GM12878 (cell line): ENCODE results near the gene EPAS1. TPM values are rescaled to one million over a fixed set of nuclear protein-coding genes. Genes with fewer than 3 reads are reported as not detected.

Experiments used
- ATAC-seq: fragments of 200-7000 bp; cut with Tn5 transposase; 3 replicates; pipeline ENCODE4 v1.9.1; 2020; ENCODE audit warnings: mild to moderate bottlenecking, moderate library complexity
- BruUV-seq: library from RNA; stranded (reverse); fragments of 400-500 nt; replicated peaks from 2 replicates; lab custom pipeline; 2021; lab: Mats Ljungman, UMichigan
- CTCF ChIA-PET: fragments of 300-600 bp; sonication (Branson Sonifier 250); formaldehyde crosslinking; extraction: SDS; loops from one replicate; lab custom pipeline; 2021; ENCODE audit warnings: inconsistent platforms; lab: Yijun Ruan, JAX
- POLR2A ChIA-PET: fragments of 350-600 bp; formaldehyde crosslinking; extraction: SDS; loops from one replicate; lab custom pipeline; 2021; ENCODE audit warnings: inconsistent platforms; lab: Charles Lee
- RAD21 ChIA-PET: fragments of 300-600 bp; sonication (Branson Sonifier 250); formaldehyde crosslinking; loops from one replicate; lab custom pipeline; 2023; ENCODE audit warnings: antibody characterized with exemption; ENCODE audit not compliant: unreplicated experiment; lab: Charles Lee
- SMC1A ChIA-PET: fragments of 300-600 bp; sonication (Branson Sonifier 250); formaldehyde crosslinking; loops from one replicate; lab custom pipeline; 2023; ENCODE audit not compliant: unreplicated experiment, uncharacterized antibody; lab: Charles Lee
- DNase-seq: peaks from one replicate; pipeline ENCODE4 v3.0.0-alpha.2; 2011; ENCODE audit warnings: low read depth, low spot score
- FAIRE-seq: peaks from 3 replicates; lab custom pipeline; 2011; peaks lifted over from hg19 to GRCh38; lab: Jason Lieb, UNC
- H2AFZ ChIP-seq: 2 replicates; pipeline ENCODE4 v1.6.0; 2011; ENCODE audit warnings: low read depth, low read length, control low read depth; ENCODE audit not compliant: control insufficient read depth
- H3K27ac ChIP-seq: 2 replicates; pipeline ENCODE4 v1.5.1; 2011; ENCODE audit warnings: control low read depth; ENCODE audit not compliant: control insufficient read depth, insufficient read depth
- H3K27me3 ChIP-seq, 2 experiments: replicated peaks in 1 of 2; 2 replicates each; pipeline versions ENCODE4 v1.6.0 to v1.6.1; 2011; ENCODE audit warnings: low read length in 1 of 2; ENCODE audit not compliant: control insufficient read depth in 2 of 2, insufficient read depth in 2 of 2
- H3K36me3 ChIP-seq, 2 experiments: 2 replicates each; pipeline ENCODE4 v1.5.1; 2011; ENCODE audit warnings: low read length in 1 of 2; ENCODE audit not compliant: control insufficient read depth in 2 of 2, insufficient read depth in 2 of 2
- H3K4me1 ChIP-seq: 2 replicates; pipeline ENCODE4 v1.6.1; 2011; ENCODE audit warnings: mild to moderate bottlenecking, low read length, moderate library complexity, mixed read lengths; ENCODE audit not compliant: control insufficient read depth, insufficient read depth
- H3K4me2 ChIP-seq: 2 replicates; pipeline ENCODE4 v1.6.0; 2011; ENCODE audit warnings: control low read depth; ENCODE audit not compliant: control insufficient read depth, insufficient read depth
- H3K4me3 ChIP-seq: fragments of 200-600 bp; sonication (generic); 2 replicates; pipeline ENCODE4 v1.5.1; 2016
- H3K79me2 ChIP-seq: 2 replicates; pipeline ENCODE4 v1.6.0; 2011; ENCODE audit warnings: low read length; ENCODE audit not compliant: control insufficient read depth, insufficient read depth
- H3K9ac ChIP-seq: 2 replicates; pipeline ENCODE4 v1.8.0; 2011; ENCODE audit warnings: low read length, control low read depth, mixed read lengths; ENCODE audit not compliant: control insufficient read depth, insufficient read depth
- H3K9me3 ChIP-seq: replicated peaks from 3 replicates; pipeline ENCODE4 v1.5.1; 2011; ENCODE audit warnings: mild to moderate bottlenecking, low read length; ENCODE audit not compliant: control insufficient read depth, insufficient read depth
- H4K20me1 ChIP-seq: 2 replicates; pipeline ENCODE4 v1.6.0; 2011; ENCODE audit not compliant: control insufficient read depth, insufficient read depth
- IKZF2 ChIP-seq, 2 experiments: fragments of 450-650 bp; IDR thresholded peaks; 2 replicates each; pipeline ENCODE4 v1.6.1; 2017; ENCODE audit warnings: mild to moderate bottlenecking in 2 of 2, moderate library complexity in 2 of 2
- RAD51 ChIP-seq: fragments of 450-650 bp; IDR thresholded peaks from 2 replicates; pipeline ENCODE4 v1.6.1; 2016; ENCODE audit warnings: moderate library complexity, mild to moderate bottlenecking, inconsistent platforms
- RELB ChIP-seq: fragments of 450-650 bp; IDR thresholded peaks from 2 replicates; pipeline ENCODE4 v1.6.1; 2017; ENCODE audit warnings: low read depth, mild to moderate bottlenecking, moderate library complexity
- SRF ChIP-seq, 2 experiments: IDR thresholded peaks; 2 replicates each; pipeline ENCODE4 v1.6.1; 2011; ENCODE audit warnings: low read depth in 2 of 2, low read length in 2 of 2, mild to moderate bottlenecking in 1 of 2, moderate library complexity in 1 of 2
- TARDBP ChIP-seq: IDR thresholded peaks from 2 replicates; pipeline ENCODE4 v1.6.1; 2016; ENCODE audit warnings: borderline replicate concordance
- ZNF207 ChIP-seq: fragments of 450-650 bp; IDR thresholded peaks from 2 replicates; pipeline ENCODE4 v1.6.1; 2014; ENCODE audit warnings: antibody characterized with exemption, mild to moderate bottlenecking, borderline replicate concordance
- WGBS: methylation state at CpG from one replicate; pipeline ENCODE4 v1.1.6; 2016; ENCODE audit warnings: low lambda C conversion rate; ENCODE audit not compliant: insufficient replicate concordance, insufficient coverage; ENCODE audit errors: missing lambda C conversion rate; 5-methylcytosine and 5-hydroxymethylcytosine counted together
- in situ Hi-C: fragments of 300-500 bp; cut with MboI; formaldehyde crosslinking; loops from 9 replicates; pipeline ENCODE4 v1.14.3; 2018; ENCODE audit warnings: mixed read lengths
- intact Hi-C: fragments of 100-400 bp; cut with micrococcal nuclease; formaldehyde crosslinking; loops from one replicate; pipeline ENCODE4 v1.14.2; 2022; ENCODE audit not compliant: unreplicated experiment
- polyA plus RNA-seq, 11 experiments: library from polyadenylated mRNA; depleted of rRNA in 4 of 11; unstranded in 6 of 11; stranded (reverse) in 5 of 11; fragments of >200 nt; fragmentation: Nextera tagmentation in 4 of 11; fragmentation: Illumina TruSeq in 1 of 11; extraction: Ambion mirVana in 4 of 11; extraction: Trizol in 1 of 11; gene quantifications; 1 replicate in 1 of 11; 2 replicates in 10 of 11; pipeline versions ENCODE4 v1.2.1 to v1.2.3, GENCODE V29; 2011 to 2016; ENCODE audit warnings: inconsistent platforms in 2 of 11, missing spikeins in 2 of 11, low read depth in 1 of 11
- total RNA-seq, 4 experiments: library from RNA; depleted of rRNA in 3 of 4; stranded (reverse); fragments of >200 nt in 3 of 4; fragmentation: Illumina TruSeq in 1 of 4; extraction: Trizol in 1 of 4; gene quantifications; 2 replicates each; pipeline versions ENCODE4 v1.2.1 to v1.2.3, GENCODE V29; 2013 to 2021

Gene EPAS1
- total and polyA plus RNA-seq, 10 of the 15 experiments (the other 5 are each of a cell fraction or from before 2014, with no cell fraction given): 0.11 to 22.0 (median 1.3) TPM; not detected in 1

- no peaks in the 10 kb centered on the region for H3K9me3 ChIP-seq
- H3K27ac ChIP-seq: no peak overlapping the region
- ChIA-PET CTCF (no interaction called here), POLR2A (no interaction called here), SMC1A (interaction anchor here (1.2 kb wide), 1 partner anchor 11 kb away, joined by 3 read pairs; no protein-coding TSS in a partner anchor), RAD21 (no interaction called here)
- whole genome bisulfite sequencing: 21% methylated on average over 5 of the region's 5 CpGs
- peaks cover 0 to 3% of the 10 kb centered on the region in 2 experiments; a peak in 1 of 4 replicates for H3K27me3 ChIP-seq
- H4K20me1 ChIP-seq: no peaks in the 10 kb centered on the region; the same call in 1 of the 2 replicates
- no peak for ATAC-seq
- in situ Hi-C loops (no loop called here), intact Hi-C loops (no loop called here)
- H3K4me1 ChIP-seq: no peaks in the 10 kb centered on the region; the same call in 1 of the 2 replicates
- H3K4me3 ChIP-seq: no peak overlapping the region
- H3K9ac ChIP-seq: no peak overlapping the region
- no peaks in the 10 kb centered on the region; a peak in 1 of 4 replicates for H3K36me3 ChIP-seq
- DNase-seq: no peak
- no peak for FAIRE-seq
- no peak overlapping the region for H2AFZ ChIP-seq
- H3K4me2 ChIP-seq: no peak overlapping the region
- TF ChIP-seq RELB (no peak), TARDBP (no peak), ZNF207 (no peak), IKZF2 (IDR thresholded peaks at IDR 0.05) (no peak), RAD51 (no peak), SRF (IDR thresholded peaks at IDR 0.05; ENCODE audit: low read depth in 2 of 2, low read length in 2 of 2) (no peak)
- no TSS peak for BruUV-seq
- no peaks in the 10 kb centered on the region for H3K79me2 ChIP-seq
These were observed 47.5 kb downstream of the EPAS1 start for GRCh38 chr2:46344706-46345105.
